ENCODE results near the gene CD151.

Gene CD151

DNA sequence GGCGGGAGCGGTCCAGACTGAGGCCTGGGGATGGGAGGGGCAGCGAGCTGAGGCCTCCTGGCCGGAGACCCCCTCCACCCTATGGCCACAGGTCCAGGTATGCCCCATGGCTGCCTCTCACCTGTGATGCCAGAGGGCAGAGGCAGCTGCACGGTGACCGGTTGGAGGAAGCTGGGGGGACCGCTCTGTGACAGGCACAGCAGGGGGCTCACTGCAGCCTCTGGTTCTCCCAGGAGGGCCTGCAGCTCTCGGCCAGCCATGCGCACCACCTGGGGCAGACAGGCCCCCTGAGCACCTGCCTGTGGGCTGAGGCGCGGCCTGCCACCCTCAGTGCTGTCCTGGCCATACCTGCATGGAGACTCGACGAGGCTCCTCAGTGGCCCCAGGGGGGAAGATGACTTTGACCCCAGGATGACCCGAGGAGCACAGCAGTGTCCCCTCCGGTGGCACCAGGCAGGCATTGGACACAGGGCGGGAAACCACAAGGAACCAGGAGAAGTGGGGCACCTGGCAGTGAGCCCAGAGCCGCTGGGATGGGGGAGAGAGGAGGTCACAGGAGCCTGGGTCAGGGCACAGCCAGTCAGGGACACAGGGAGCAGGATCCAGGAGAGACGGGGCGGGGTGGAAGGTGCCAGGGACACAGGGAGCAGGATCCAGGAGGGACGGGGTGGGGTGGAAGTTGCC, 31.5 kb upstream of the CD151 start:
- Histone ChIP-seq H3K9ac (ENCODE audit: insufficient read length) (no peak overlapping the region), H3K27ac (no peak overlapping the region), H3K4me3 (no peak overlapping the region), H3K36me3 (ENCODE audit: insufficient read depth, low read length) (no peaks in the 10 kb centered on the region; the same call in 1 of the 2 replicates), H3K9me3 (ENCODE audit: low read depth, low read length) (no peaks in the 10 kb centered on the region)
- no peak for TF ChIP-seq EZH2 (IDR thresholded peaks at IDR 0.05)
- TF ChIP-seq POLR2AphosphoS5 (IDR thresholded peaks at IDR 0.05; ENCODE audit: borderline replicate concordance, low read depth, low read length), result no peak
- TF ChIP-seq FOXP2 (optimal IDR thresholded peaks at IDR 0.05; ENCODE audit: control extremely low read depth, extremely low read length, insufficient read depth), result no peak
- DNase-seq (ENCODE audit: low read depth, low spot score), result no peak

DNA sequence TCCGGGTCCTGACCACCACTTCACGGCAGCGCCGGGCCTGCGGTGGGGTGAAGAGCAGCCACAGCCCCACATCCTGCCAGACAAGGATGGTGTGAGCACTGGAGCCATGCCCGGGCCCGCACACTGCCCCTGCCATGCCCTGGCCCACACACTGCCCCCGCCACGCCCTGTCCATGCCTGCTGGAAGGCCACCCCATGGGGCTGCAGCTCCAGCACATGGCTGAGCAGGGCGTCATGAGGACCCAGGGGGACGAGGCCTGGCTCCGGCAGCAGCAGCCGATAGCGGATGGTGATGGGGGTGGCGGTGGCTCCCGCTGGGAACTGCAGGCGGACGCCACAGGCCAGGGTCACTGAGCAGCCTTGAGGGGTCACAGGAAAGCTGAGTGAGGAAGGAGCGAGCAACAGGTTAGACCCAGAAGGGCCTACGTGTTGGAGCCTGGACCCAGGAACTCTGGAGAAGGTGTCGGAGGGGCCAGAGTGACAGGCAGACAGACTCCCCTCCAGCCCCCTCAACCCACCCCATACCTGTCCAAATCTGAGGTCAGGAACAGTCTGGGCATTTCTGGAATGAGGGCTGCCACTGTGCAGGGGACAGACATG, 30.6 kb upstream of the CD151 start:
- no peak for DNase-seq (ENCODE audit: low read depth, low spot score)
- no peaks in the 10 kb centered on the region; the same call in 1 of the 2 replicates for H3K36me3 ChIP-seq (ENCODE audit: insufficient read depth, low read length)
- no peaks in the 10 kb centered on the region for H3K9me3 ChIP-seq (ENCODE audit: low read depth, low read length)
- H3K9ac ChIP-seq (ENCODE audit: insufficient read length), result no peak overlapping the region
- no peak for TF ChIP-seq FOXP2 (optimal IDR thresholded peaks at IDR 0.05; ENCODE audit: control extremely low read depth, extremely low read length, insufficient read depth)
- TF ChIP-seq EZH2 (IDR thresholded peaks at IDR 0.05), result no peak
- no peak for TF ChIP-seq POLR2AphosphoS5 (IDR thresholded peaks at IDR 0.05; ENCODE audit: borderline replicate concordance, low read depth, low read length)
- no peak overlapping the region for H3K4me3 ChIP-seq
- no peak overlapping the region for H3K27ac ChIP-seq

DNA sequence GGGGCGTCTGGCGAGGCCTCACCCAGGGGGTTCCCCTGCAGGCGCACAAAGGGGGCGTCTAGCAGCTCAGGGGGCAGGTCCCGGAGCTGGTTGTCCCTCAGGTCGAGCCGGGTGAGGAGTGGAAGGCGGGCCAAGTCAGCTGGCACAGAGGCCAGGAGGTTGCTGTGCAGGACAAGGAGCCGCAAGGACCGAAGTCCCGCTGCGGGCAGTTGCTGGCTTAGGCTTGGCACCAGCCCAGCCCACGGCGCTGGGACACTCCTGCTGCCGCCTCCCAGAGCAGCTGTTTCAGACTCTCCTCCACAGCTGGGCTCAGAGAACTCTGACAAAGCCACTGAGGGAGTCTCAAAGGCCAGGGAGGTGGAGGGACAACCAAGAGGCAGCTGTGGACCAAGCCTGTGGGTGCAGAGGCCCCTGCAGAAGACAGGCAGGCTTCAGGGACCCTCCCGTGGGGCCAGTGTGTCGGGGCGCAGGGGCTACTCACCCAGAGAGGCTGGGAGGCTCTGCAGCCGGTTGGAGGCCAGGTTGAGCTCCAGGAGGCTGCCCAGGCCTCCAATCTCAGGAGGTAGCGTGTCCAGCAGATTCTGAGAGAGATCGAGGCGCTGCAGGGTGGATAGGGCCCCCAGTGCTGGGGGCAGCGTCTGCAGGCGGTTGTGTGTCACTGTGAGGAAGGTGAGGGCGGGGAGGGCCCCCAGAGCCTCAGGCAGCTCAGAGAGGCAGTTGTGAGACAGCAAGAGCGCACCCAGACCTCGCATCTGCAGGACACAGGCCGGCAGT, 29.9 kb upstream of the CD151 start:
- no peak overlapping the region for H3K27ac ChIP-seq

DNA sequence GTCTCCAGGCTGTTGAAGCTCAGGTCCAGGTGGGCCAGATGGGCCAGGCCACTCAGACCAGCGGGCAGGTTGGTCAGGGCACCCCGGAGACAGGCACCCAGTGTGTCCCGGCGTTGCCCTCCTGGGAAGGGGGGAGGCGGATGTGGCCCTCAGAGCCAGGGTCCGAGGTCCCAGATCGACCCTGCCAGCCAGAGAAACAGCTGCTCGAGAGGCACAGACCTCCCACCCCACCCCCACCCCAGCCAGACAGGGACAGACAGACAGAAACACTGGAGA, 29.3 kb upstream of the CD151 start:
- TF ChIP-seq FOXP2 (optimal IDR thresholded peaks at IDR 0.05; ENCODE audit: control extremely low read depth, extremely low read length, insufficient read depth), result no peak
- no peak for TF ChIP-seq EZH2 (IDR thresholded peaks at IDR 0.05)
- no peak for TF ChIP-seq POLR2AphosphoS5 (IDR thresholded peaks at IDR 0.05; ENCODE audit: borderline replicate concordance, low read depth, low read length)

More for the DNA sequence above, 29.9 kb upstream of the CD151 start:
- Histone ChIP-seq H3K4me3 (no peak overlapping the region; the same call in 1 of the 2 replicates), H3K36me3 (ENCODE audit: insufficient read depth, low read length) (no peaks in the 10 kb centered on the region; the same call in 1 of the 2 replicates), H3K9me3 (ENCODE audit: low read depth, low read length) (no peaks in the 10 kb centered on the region), H3K9ac (ENCODE audit: insufficient read length) (no peak overlapping the region)
- no peak for DNase-seq (ENCODE audit: low read depth, low spot score)
- TF ChIP-seq POLR2AphosphoS5 (IDR thresholded peaks at IDR 0.05; ENCODE audit: borderline replicate concordance, low read depth, low read length), result no peak
- TF ChIP-seq FOXP2 (optimal IDR thresholded peaks at IDR 0.05; ENCODE audit: control extremely low read depth, extremely low read length, insufficient read depth), result no peak
- no peak for TF ChIP-seq EZH2 (IDR thresholded peaks at IDR 0.05)

DNA sequence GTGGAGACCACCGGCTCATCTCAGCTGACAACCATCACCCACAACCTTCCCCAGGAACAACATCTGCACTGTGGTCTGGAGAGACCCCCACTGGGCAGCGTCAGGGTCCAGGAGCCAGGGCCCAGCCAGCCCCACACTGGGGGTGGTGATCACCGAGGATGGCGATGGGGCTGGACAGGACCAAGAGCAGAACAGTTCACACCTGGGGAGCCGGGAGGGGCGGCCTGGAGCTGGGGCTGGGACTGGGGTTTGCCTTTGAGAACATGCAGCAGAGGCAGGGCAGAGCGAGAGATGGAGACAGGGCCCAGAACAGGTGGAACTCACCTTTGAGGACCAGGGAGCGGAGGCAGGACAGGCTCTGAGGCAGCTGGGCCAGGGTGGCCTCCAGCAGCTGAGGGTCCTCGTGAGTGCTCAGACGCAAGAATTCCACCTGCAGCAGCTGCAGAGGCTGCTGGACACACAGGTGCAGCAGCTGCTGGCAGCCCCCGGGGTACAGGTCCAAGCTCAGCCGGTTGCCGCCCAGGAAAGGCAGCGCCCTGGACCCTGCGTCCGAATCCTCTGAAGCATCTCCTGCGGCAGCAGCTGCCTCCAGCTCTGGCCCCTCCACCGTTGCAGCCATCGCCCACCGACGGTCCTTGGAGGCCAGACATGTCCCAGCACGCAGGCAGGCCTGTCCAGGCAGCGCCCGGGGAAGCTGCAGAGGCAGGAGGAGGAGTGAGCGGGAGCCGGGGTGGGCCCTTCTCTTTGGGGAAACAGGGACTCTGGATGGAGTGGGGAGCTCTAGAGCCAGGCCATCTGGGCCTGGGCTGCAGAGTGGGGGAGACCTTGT, 28.8 kb upstream of the CD151 start:
- Histone ChIP-seq H3K36me3 (ENCODE audit: insufficient read depth, low read length) (no peaks in the 10 kb centered on the region; the same call in 1 of the 2 replicates), H3K9me3 (ENCODE audit: low read depth, low read length) (no peaks in the 10 kb centered on the region), H3K27ac (no peak overlapping the region), H3K9ac (ENCODE audit: insufficient read length) (peak overlapping the region; percentile 72), H3K4me3 (peak overlapping the region; percentile 83)
- DNase-seq (ENCODE audit: low read depth, low spot score), result no peak
- no peak for TF ChIP-seq POLR2AphosphoS5 (IDR thresholded peaks at IDR 0.05; ENCODE audit: borderline replicate concordance, low read depth, low read length)
- no peak for TF ChIP-seq EZH2 (IDR thresholded peaks at IDR 0.05)
- TF ChIP-seq FOXP2 (optimal IDR thresholded peaks at IDR 0.05; ENCODE audit: control extremely low read depth, extremely low read length, insufficient read depth), result no peak

More for the DNA sequence above, 29.3 kb upstream of the CD151 start:
- Histone ChIP-seq H3K9me3 (ENCODE audit: low read depth, low read length) (no peaks in the 10 kb centered on the region), H3K9ac (ENCODE audit: insufficient read length) (no peak overlapping the region), H3K36me3 (ENCODE audit: insufficient read depth, low read length) (no peaks in the 10 kb centered on the region; the same call in 1 of the 2 replicates), H3K4me3 (peak overlapping the region; percentile 83), H3K27ac (no peak overlapping the region)
- no peak for DNase-seq (ENCODE audit: low read depth, low spot score)

DNA sequence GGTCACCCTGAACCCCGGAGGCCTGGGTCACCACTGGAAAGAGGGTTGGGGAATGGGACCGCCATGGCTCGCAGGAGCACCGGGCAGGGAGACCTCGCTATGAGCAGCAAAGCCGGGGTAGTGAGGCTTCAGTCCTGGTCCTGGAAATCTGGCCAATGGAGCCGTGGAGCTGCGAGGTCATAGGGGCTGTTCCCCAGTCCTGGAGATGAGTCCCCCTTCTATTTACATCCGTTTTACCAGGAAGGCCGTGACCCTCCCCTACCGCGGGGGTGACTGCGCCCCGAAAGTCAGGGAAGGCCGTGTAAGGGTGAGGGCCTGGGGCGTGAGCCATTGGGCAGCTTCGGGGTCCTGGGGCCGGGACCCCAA, 28.2 kb upstream of the CD151 start:
- no peaks in the 10 kb centered on the region; the same call in 1 of the 2 replicates for H3K36me3 ChIP-seq (ENCODE audit: insufficient read depth, low read length)
- no peak; the same call in 1 of the 2 replicates for TF ChIP-seq POLR2AphosphoS5 (IDR thresholded peaks at IDR 0.05; ENCODE audit: borderline replicate concordance, low read depth, low read length)
- TF ChIP-seq FOXP2 (optimal IDR thresholded peaks at IDR 0.05; ENCODE audit: control extremely low read depth, extremely low read length, insufficient read depth), result no peak
- no peak for TF ChIP-seq EZH2 (IDR thresholded peaks at IDR 0.05)
- H3K9me3 ChIP-seq (ENCODE audit: low read depth, low read length), result no peaks in the 10 kb centered on the region
- H3K9ac ChIP-seq (ENCODE audit: insufficient read length), result peak overlapping the region; percentile 72
- H3K4me3 ChIP-seq, result peak overlapping the region; percentile 83
- peak overlapping the region; percentile 54; the same call in 1 of the 2 replicates for H3K27ac ChIP-seq
- no peak for DNase-seq (ENCODE audit: low read depth, low spot score)

DNA sequence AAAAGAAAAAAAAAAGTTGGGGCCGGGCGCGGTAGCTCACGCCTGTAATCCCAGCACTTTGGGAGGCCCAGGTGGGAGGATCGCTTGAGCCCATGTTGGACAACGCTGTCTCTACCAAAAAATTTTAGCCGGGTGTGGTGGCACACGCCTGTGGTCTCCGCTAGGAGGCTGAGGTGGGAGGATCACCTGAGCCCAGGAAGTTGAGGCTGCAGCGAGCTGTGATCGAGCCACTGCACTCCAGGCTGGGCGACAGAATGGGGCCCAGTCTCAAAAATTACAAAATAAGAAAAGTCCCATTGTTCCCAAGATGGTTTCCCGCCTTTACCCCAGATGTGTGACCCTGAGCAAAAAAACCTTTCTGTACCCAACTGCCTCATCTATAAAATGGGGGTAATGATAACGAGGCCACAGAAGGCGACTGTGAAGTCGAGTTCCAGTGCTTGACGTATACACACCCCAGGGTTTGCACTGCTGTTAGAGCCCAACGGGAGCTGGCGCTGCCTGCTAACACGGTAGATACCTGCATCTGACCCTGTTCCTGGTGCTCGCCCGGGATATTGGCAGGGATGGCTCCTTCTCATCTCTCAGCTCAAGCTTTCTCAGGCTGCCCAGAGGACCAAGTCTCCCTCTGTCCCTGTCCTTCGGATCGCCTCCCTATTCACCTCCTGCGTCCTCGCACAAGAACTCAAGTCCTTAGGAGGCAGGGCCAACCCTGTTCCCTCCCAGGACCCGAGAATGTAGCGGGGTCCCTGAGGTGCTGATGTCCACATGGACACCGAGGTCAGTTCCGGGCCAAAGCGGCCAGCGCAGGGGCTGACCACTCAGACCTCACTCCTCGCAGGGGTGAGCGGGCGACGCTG, 24.1 kb upstream of the CD151 start:
- Histone ChIP-seq H3K36me3 (ENCODE audit: insufficient read depth, low read length) (peaks cover 34% of the 10 kb centered on the region), H3K9ac (ENCODE audit: insufficient read length) (peak overlapping the region; percentile 96), H3K4me3 (peak overlapping the region; percentile 96), H3K9me3 (ENCODE audit: low read depth, low read length) (no peaks in the 10 kb centered on the region), H3K27ac (peak overlapping the region; percentile 99; the same call in 1 of the 2 replicates)
- no peak for TF ChIP-seq EZH2 (IDR thresholded peaks at IDR 0.05)
- TF ChIP-seq FOXP2 (optimal IDR thresholded peaks at IDR 0.05; ENCODE audit: control extremely low read depth, extremely low read length, insufficient read depth), result no peak
- TF ChIP-seq POLR2AphosphoS5 (IDR thresholded peaks at IDR 0.05; ENCODE audit: borderline replicate concordance, low read depth, low read length), result no peak
- no peak for DNase-seq (ENCODE audit: low read depth, low spot score)

Data from SK-N-MC (cell line).